ENCODE measurements around the gene KCNJ18.
"Not testable (repeated sequence)": the region's sequence is repeated elsewhere in the genome, so short reads cannot be mapped to it uniquely, and the experiment has no call there.

The KCNJ18 gene

GRCh38 chr17:21691883-21692703 is at the start of gene KCNJ18:
Gene KCNJ18, plus strand, starts transcription at chr17:21692523. Its CDS starts 10,264 bp downstream, at chr17:21702787.
- not testable (repeated sequence) for DNase-seq

- DNase-seq, result not testable (repeated sequence)
Measured at GRCh38 chr17:21648125-21648524, 44.2 kb upstream of the KCNJ18 start.

GRCh38 chr17:21650043-21650442 is 42.3 kb upstream of the KCNJ18 start:
- DNase-seq, result not testable (repeated sequence)

GRCh38 chr17:21652049-21652448 is 40.3 kb upstream of the KCNJ18 start:
- DNase-seq, result not testable (repeated sequence)

- DNase-seq, result not testable (repeated sequence)
Measured at GRCh38 chr17:21653211-21653610, 39.1 kb upstream of the KCNJ18 start.

GRCh38 chr17:21656518-21657309 is 35.6 kb upstream of the KCNJ18 start:
- DNase-seq, result not testable (repeated sequence)

- not testable (repeated sequence) for DNase-seq
Measured at GRCh38 chr17:21659635-21660034, 32.7 kb upstream of the KCNJ18 start.

- not testable (repeated sequence) for DNase-seq
Measured at GRCh38 chr17:21661455-21661854, 30.9 kb upstream of the KCNJ18 start.

- not testable (repeated sequence) for DNase-seq
Measured at GRCh38 chr17:21663166-21663565, 29.2 kb upstream of the KCNJ18 start.

GRCh38 chr17:21663614-21664474 is 28.5 kb upstream of the KCNJ18 start:
- not testable (repeated sequence) for DNase-seq

- DNase-seq, result not testable (repeated sequence)
Measured at GRCh38 chr17:21665171-21665570, 27.2 kb upstream of the KCNJ18 start.

GRCh38 chr17:21665935-21666493 is 26.3 kb upstream of the KCNJ18 start:
- not testable (repeated sequence) for DNase-seq

- DNase-seq, result not testable (repeated sequence)
Measured at GRCh38 chr17:21666711-21667412, 25.5 kb upstream of the KCNJ18 start.

- not testable (repeated sequence) for DNase-seq
Measured at GRCh38 chr17:21667413-21668117, 24.8 kb upstream of the KCNJ18 start.

- DNase-seq, result not testable (repeated sequence)
Measured at GRCh38 chr17:21668118-21668488, 24.2 kb upstream of the KCNJ18 start.

GRCh38 chr17:21668746-21669508 is 23.4 kb upstream of the KCNJ18 start:
- not testable (repeated sequence) for DNase-seq

- DNase-seq, result not testable (repeated sequence)
Measured at GRCh38 chr17:21669616-21670360, 22.5 kb upstream of the KCNJ18 start.

GRCh38 chr17:21670361-21671155 is 21.8 kb upstream of the KCNJ18 start:
- not testable (repeated sequence) for DNase-seq

GRCh38 chr17:21671437-21671836 is 20.9 kb upstream of the KCNJ18 start:
- not testable (repeated sequence) for DNase-seq

All from stimulated activated CD4-positive, alpha-beta T cell treated with anti-CD3 and anti-CD28 coated beads, Interleukin-4, amount 100 ng/mL, for 24 hours (primary cell).